ENCODE results near the gene SBK3. TPM values are rescaled to one million over a fixed set of nuclear protein-coding genes. Genes with fewer than 3 reads are reported as not detected.

SBK3 gene
- total and polyA plus RNA-seq, 3 donors from 2014 or later: 0.34 to 0.81 (median 0.39) TPM

DNA sequence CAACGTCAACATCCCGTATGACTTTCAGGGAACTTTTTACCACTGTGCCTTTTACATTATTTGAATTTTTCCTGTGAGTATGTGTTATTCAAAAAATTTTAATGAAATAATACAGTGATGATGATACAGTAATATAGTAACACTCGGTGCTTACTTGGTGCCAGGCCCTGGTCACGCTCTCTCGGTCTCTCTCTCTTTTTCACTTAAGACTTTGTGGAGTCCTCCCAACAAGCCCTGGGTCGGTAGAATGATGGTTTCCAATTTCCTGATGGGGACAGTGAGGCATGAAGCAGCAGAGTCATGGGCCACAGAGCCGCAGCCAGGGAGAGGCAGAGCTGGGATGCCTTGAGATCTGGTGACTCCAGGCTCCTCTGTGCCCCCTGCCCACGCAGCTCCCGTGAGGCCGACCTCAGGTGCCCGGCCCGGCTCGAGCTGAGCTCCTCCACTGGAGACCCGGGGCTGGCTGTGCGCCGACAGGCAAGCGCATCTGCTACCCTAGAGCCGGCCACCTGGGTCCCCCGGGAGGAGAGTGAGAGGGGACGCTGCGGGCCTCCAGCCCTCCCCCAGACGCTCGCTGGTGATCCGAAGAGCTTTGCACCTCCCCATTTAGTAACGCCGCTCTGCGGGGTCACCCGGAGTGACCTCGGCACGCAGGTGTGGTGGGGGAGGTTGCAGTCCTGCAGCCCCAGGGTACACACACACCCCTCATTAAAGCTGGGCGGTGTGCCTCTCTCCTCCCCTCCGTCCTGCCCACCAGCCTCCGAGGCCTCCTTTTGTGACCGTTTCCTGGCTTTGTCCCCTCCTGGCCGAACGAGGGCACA lies 4.4 kb upstream of the SBK3 start:
- TF ChIP-seq, protein P1, sequence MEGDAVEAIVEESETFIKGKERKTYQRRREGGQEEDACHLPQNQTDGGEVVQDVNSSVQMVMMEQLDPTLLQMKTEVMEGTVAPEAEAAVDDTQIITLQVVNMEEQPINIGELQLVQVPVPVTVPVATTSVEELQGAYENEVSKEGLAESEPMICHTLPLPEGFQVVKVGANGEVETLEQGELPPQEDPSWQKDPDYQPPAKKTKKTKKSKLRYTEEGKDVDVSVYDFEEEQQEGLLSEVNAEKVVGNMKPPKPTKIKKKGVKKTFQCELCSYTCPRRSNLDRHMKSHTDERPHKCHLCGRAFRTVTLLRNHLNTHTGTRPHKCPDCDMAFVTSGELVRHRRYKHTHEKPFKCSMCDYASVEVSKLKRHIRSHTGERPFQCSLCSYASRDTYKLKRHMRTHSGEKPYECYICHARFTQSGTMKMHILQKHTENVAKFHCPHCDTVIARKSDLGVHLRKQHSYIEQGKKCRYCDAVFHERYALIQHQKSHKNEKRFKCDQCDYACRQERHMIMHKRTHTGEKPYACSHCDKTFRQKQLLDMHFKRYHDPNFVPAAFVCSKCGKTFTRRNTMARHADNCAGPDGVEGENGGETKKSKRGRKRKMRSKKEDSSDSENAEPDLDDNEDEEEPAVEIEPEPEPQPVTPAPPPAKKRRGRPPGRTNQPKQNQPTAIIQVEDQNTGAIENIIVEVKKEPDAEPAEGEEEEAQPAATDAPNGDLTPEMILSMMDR (IDR thresholded peaks at IDR 0.05): no peak
- TF ChIP-seq POLR2A (IDR thresholded peaks at IDR 0.05): no peak
- H3K4me3 ChIP-seq: peak overlapping the region; percentile 7 to 9
- DNase-seq: no peak
- 25 to 27% methylated on average over 19 to 36 of the region's 36 CpGs for WGBS, 2 donors
- no peaks in the 10 kb centered on the region for H3K27me3 ChIP-seq
- intact Hi-C loops (cut with DNase I; ENCODE audit: low total_unique reads): no loop called here
- H3K4me1 ChIP-seq: no peaks in the 10 kb centered on the region
- no peaks in the 10 kb centered on the region for H3K36me3 ChIP-seq (ENCODE audit: low read depth, missing control alignments)
- H3K27ac ChIP-seq: no peak overlapping the region
- no peaks in the 10 kb centered on the region for H3K9me3 ChIP-seq

- no peaks in the 10 kb centered on the region for H3K36me3 ChIP-seq (ENCODE audit: low read depth, missing control alignments)
- peak; percentile 25 for DNase-seq
- TF ChIP-seq, protein P1 (IDR thresholded peaks at IDR 0.05): no peak
- TF ChIP-seq POLR2A (IDR thresholded peaks at IDR 0.05): no peak
- H3K9me3 ChIP-seq: no peaks in the 10 kb centered on the region
- peak overlapping the region; percentile 25 to 75 for H3K27ac ChIP-seq
- no peaks in the 10 kb centered on the region for H3K27me3 ChIP-seq
- intact Hi-C loops (cut with DNase I; ENCODE audit: low total_unique reads): no loop called here
- H3K4me1 ChIP-seq: no peaks in the 10 kb centered on the region
- WGBS, 2 donors: 53 to 68% methylated on average over 16 of the region's 17 CpGs
- no peak overlapping the region for H3K4me3 ChIP-seq
Observed at GRCh38 chr19:55546822-55547614, 1.7 kb upstream of the SBK3 start.

- intact Hi-C loops (cut with DNase I; ENCODE audit: low total_unique reads): no loop called here
- WGBS, 2 donors: 60 to 71% methylated on average over 11 of the region's 11 CpGs
- no peaks in the 10 kb centered on the region for H3K9me3 ChIP-seq
- H3K4me1 ChIP-seq: no peaks in the 10 kb centered on the region
- H3K27me3 ChIP-seq: no peaks in the 10 kb centered on the region
- no peak for TF ChIP-seq POLR2A (IDR thresholded peaks at IDR 0.05)
- no peak overlapping the region for H3K27ac ChIP-seq
- H3K4me3 ChIP-seq: no peak overlapping the region
- DNase-seq: no peak
- no peaks in the 10 kb centered on the region for H3K36me3 ChIP-seq (ENCODE audit: low read depth, missing control alignments)
Observed at GRCh38 chr19:55546011-55546410, 668 bp upstream of the SBK3 start.

- Histone ChIP-seq H3K36me3 (ENCODE audit: low read depth, missing control alignments) (no peaks in the 10 kb centered on the region), H3K4me3 (no peak overlapping the region), H3K4me1 (no peaks in the 10 kb centered on the region), H3K27me3 (no peaks in the 10 kb centered on the region), H3K27ac (no peak overlapping the region), H3K9me3 (no peaks in the 10 kb centered on the region)
- no peak for TF ChIP-seq POLR2A (IDR thresholded peaks at IDR 0.05)
- TF ChIP-seq, protein P1 (IDR thresholded peaks at IDR 0.05): no peak
- DNase-seq: no peak
- intact Hi-C loops (cut with DNase I; ENCODE audit: low total_unique reads): no loop called here
- 74% methylated on average over 13 to 23 of the region's 23 CpGs for WGBS, 2 donors
Observed at GRCh38 chr19:55544776-55545439, 435 bp downstream of the SBK3 start.

DNA sequence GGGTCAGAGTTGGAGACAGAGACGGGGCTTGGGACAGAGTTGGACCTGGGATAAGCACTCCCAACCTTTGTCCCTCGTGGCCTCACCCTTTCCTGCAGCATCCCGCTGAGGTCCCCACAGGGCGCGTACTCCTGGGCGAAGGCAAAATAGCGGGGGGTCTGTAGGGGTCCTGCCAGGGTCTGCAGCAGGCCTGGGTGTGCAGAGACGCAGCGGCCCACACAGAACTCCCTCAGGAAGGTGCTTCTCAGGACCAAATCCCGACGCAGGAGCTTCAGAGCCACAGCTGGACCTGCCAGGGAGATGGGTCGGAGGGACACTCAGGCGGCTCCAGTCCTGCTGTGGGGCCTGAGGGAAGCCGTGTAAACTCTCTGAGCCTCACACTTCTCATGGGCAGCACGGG lies 1.3 kb downstream of the SBK3 start:
- H3K4me3 ChIP-seq: no peak overlapping the region
- 87 to 90% methylated on average over 11 to 15 of the region's 15 CpGs for WGBS, 2 donors
- no peaks in the 10 kb centered on the region for H3K27me3 ChIP-seq
- H3K9me3 ChIP-seq: no peaks in the 10 kb centered on the region
- DNase-seq: no peak
- no peaks in the 10 kb centered on the region for H3K36me3 ChIP-seq (ENCODE audit: low read depth, missing control alignments)
- intact Hi-C loops (cut with DNase I; ENCODE audit: low total_unique reads): no loop called here
- no peaks in the 10 kb centered on the region for H3K4me1 ChIP-seq
- no peak overlapping the region for H3K27ac ChIP-seq
- no peak for TF ChIP-seq POLR2A (IDR thresholded peaks at IDR 0.05)

Data from testis (tissue), 3 donors.